ENCODE measurements around the gene MCF2L. TPM values are rescaled to one million over a fixed set of nuclear protein-coding genes. Genes with fewer than 3 reads are reported as not detected.

MCF2L gene
- total and polyA plus RNA-seq, 2 experiments from 2014 or later, result 4.8 to 25.6 TPM

GRCh38 chr13:112976526-112976925, 7.5 kb downstream of the MCF2L start (continued):
- TF ChIP-seq STAT1 (IDR thresholded peaks at IDR 0.05; ENCODE audit: unreplicated experiment) (no peak), ZNF114 (CRISPR knock-in tag; IDR thresholded peaks at IDR 0.05) (no peak)

DNA sequence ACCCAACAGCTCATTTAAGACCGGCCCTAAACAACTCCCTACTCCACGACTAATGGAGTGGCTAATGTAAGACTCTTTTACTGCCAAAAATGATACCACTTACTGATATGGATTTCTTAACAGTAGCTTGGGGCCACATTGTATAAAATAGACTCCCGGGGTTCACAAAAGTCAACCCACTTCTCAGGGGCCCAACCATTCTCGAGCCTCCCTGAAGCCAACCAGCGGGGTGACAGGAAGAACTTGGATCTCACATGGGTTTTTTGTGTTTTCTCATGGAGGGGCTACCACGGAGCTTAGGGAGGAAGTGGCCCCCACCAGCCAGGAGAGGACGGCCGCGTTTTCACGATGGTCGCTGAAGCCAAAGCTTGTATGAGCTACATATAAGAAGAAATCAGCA, 8.1 kb downstream of the MCF2L start:
- Histone ChIP-seq H3F3A (replicated peaks; ENCODE audit: low read depth) (no peaks in the 10 kb centered on the region), H3K27ac (ENCODE audit: low read depth) (no peak overlapping the region), H3K4me1 (ENCODE audit: insufficient read depth) (no peaks in the 10 kb centered on the region), H3K27me3 (ENCODE audit: insufficient read depth) (no peaks in the 10 kb centered on the region), H2AFZ (no peak overlapping the region), H4K20me1 (replicated peaks; ENCODE audit: insufficient read depth) (no peaks in the 10 kb centered on the region; the same call in 1 of the 2 replicates), H3K9me2 (ENCODE audit: insufficient read depth) (no peaks in the 10 kb centered on the region), H3K4me3 (no peak overlapping the region), H3K36me3 (ENCODE audit: insufficient read depth) (no peaks in the 10 kb centered on the region), H3K79me2 (replicated peaks; ENCODE audit: insufficient read depth) (no peaks in the 10 kb centered on the region; the same call in 1 of the 2 replicates), H3K4me2 (no peak overlapping the region)
- Mint-ChIP-seq H3K4me1 (peaks cover 29% of the 10 kb centered on the region), H3K9me3 (peaks cover 5% of the 10 kb centered on the region; the same call in 2 of the 3 replicates), H3K36me3 (ENCODE audit: low read depth) (no peaks in the 10 kb centered on the region), H3K27ac (no peak overlapping the region; the same call in 1 of the 2 replicates), H3K4me3 (no peak overlapping the region), H3K27me3 (ENCODE audit: insufficient read depth, low read depth, poor library complexity) (peaks cover 4% of the 10 kb centered on the region)
- no peak for ATAC-seq
- TF ChIP-seq CREB1 (CRISPR knock-in tag; IDR thresholded peaks at IDR 0.05; ENCODE audit: low read depth) (no peak), REST (IDR thresholded peaks at IDR 0.05; ENCODE audit: unreplicated experiment) (no peak), EZH2phosphoT487 (IDR thresholded peaks at IDR 0.05; ENCODE audit: unreplicated experiment) (no peak), ZNF462 (CRISPR knock-in tag; IDR thresholded peaks at IDR 0.05) (no peak), ZNF331 (CRISPR knock-in tag; IDR thresholded peaks at IDR 0.05; ENCODE audit: low read depth) (no peak), ZNF114 (CRISPR knock-in tag; IDR thresholded peaks at IDR 0.05) (no peak), NANOG (IDR thresholded peaks at IDR 0.05; ENCODE audit: borderline replicate concordance) (no peak), STAT1 (IDR thresholded peaks at IDR 0.05; ENCODE audit: unreplicated experiment) (no peak), JUNB (IDR thresholded peaks at IDR 0.05; ENCODE audit: unreplicated experiment) (no peak), POLR2AphosphoS5 (IDR thresholded peaks at IDR 0.05; ENCODE audit: low read depth) (no peak), EZH2 (IDR thresholded peaks at IDR 0.05; ENCODE audit: low read depth, unreplicated experiment) (no peak)
- TF ChIP-seq, protein P1, sequence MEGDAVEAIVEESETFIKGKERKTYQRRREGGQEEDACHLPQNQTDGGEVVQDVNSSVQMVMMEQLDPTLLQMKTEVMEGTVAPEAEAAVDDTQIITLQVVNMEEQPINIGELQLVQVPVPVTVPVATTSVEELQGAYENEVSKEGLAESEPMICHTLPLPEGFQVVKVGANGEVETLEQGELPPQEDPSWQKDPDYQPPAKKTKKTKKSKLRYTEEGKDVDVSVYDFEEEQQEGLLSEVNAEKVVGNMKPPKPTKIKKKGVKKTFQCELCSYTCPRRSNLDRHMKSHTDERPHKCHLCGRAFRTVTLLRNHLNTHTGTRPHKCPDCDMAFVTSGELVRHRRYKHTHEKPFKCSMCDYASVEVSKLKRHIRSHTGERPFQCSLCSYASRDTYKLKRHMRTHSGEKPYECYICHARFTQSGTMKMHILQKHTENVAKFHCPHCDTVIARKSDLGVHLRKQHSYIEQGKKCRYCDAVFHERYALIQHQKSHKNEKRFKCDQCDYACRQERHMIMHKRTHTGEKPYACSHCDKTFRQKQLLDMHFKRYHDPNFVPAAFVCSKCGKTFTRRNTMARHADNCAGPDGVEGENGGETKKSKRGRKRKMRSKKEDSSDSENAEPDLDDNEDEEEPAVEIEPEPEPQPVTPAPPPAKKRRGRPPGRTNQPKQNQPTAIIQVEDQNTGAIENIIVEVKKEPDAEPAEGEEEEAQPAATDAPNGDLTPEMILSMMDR (conservative IDR thresholded peaks at IDR 0.05; ENCODE audit: low read depth in 2 of 2), result no peak
- TF ChIP-seq, protein P2, sequence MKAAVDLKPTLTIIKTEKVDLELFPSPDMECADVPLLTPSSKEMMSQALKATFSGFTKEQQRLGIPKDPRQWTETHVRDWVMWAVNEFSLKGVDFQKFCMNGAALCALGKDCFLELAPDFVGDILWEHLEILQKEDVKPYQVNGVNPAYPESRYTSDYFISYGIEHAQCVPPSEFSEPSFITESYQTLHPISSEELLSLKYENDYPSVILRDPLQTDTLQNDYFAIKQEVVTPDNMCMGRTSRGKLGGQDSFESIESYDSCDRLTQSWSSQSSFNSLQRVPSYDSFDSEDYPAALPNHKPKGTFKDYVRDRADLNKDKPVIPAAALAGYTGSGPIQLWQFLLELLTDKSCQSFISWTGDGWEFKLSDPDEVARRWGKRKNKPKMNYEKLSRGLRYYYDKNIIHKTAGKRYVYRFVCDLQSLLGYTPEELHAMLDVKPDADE (IDR thresholded peaks at IDR 0.05), result no peak
- DNase-seq (ENCODE audit: low spot score), result no peak
